HCT116 (cell line): ENCODE measurements around the gene RAB39B. TPM values are rescaled to one million over a fixed set of nuclear protein-coding genes. Genes with fewer than 3 reads are reported as not detected.

ENCODE experiments used
- ATAC-seq: fragments of 200-7000 bp; cut with Tn5 transposase; 2 replicates; pipeline ENCODE4 v1.9.1; 2020; ENCODE audit warnings: mild to moderate bottlenecking, moderate library complexity
- BruUV-seq: library from RNA; stranded (reverse); fragments of 400-500 nt; replicated peaks from 2 replicates; lab custom pipeline; 2021; lab: Mats Ljungman, UMichigan
- CTCF ChIA-PET: fragments of 300-600 bp; sonication (Branson Sonifier 250); formaldehyde crosslinking; loops from one replicate; lab custom pipeline; 2021; ENCODE audit warnings: antibody characterized with exemption; lab: Charles Lee
- POLR2A ChIA-PET: fragments of 300-600, 350-600 bp; sonication (Branson Sonifier 250); formaldehyde crosslinking; loops from one replicate; lab custom pipeline; 2021; ENCODE audit warnings: antibody characterized with exemption; lab: Charles Lee
- RAD21 ChIA-PET, 2 experiments: fragments of 300-600 bp; sonication (Branson Sonifier 250); formaldehyde crosslinking; loops; one replicate each; lab custom pipeline; 2023; ENCODE audit warnings: low total read pairs in 2 of 2; ENCODE audit not compliant: uncharacterized antibody in 2 of 2, unreplicated experiment in 2 of 2, low non-redundant PET in 1 of 2; lab: Charles Lee
- DNase-seq: peaks from one replicate; pipeline ENCODE4 v3.0.0-alpha.2; 2010; ENCODE audit warnings: low read depth, low spot score
- H2AFZ ChIP-seq: fragments of 200-600 bp; shearing (Covaris generic), sonication (generic); 2 replicates; pipeline ENCODE4 v1.6.1; 2017; ENCODE audit warnings: low read depth, mixed run types, mixed read lengths, antibody characterized with exemption, low read length; ENCODE audit not compliant: poor library complexity, severe bottlenecking
- H3K27ac ChIP-seq: 2 replicates; pipeline ENCODE4 v1.5.1; 2012; ENCODE audit warnings: low read depth, low read length
- H3K27me3 ChIP-seq: fragments of 200-600 bp; sonication (generic); 2 replicates; pipeline ENCODE4 v1.6.1; 2016; ENCODE audit warnings: mixed run types, low read length, mixed read lengths; ENCODE audit not compliant: insufficient read depth
- H3K36me3 ChIP-seq, 2 experiments: fragments of 200-500 bp in 1 of 2; fragments of 200-600 bp in 1 of 2; sonication (Bioruptor generic) in 1 of 2; sonication (generic) in 1 of 2; 2 replicates each; pipeline versions ENCODE4 v1.5.1 to v1.6.1; 2014 to 2016; ENCODE audit warnings: low read length in 2 of 2, inconsistent platforms in 1 of 2, mixed read lengths in 1 of 2, mixed run types in 1 of 2; ENCODE audit not compliant: insufficient read depth in 2 of 2, control insufficient read depth in 1 of 2
- H3K4me1 ChIP-seq, 2 experiments: fragments of 200-600 bp in 1 of 2; sonication (generic) in 1 of 2; 2 replicates each; pipeline versions ENCODE4 v1.5.1 to v1.6.1; 2012 to 2017; ENCODE audit warnings: low read length in 2 of 2, inconsistent platforms in 1 of 2, mild to moderate bottlenecking in 1 of 2, mixed read lengths in 1 of 2, mixed run types in 1 of 2, moderate library complexity in 1 of 2; ENCODE audit not compliant: insufficient read depth in 2 of 2, control insufficient read depth in 1 of 2
- H3K4me2 ChIP-seq: fragments of 200-600 bp; sonication (generic); 2 replicates; pipeline ENCODE4 v1.6.1; 2017; ENCODE audit warnings: mixed run types, low read length, mixed read lengths
- H3K4me3 ChIP-seq, 2 experiments: fragments of 200-600 bp in 1 of 2; sonication (generic) in 1 of 2; replicated peaks in 1 of 2; 2 replicates each; pipeline ENCODE4 v1.5.1; 2011 to 2016; ENCODE audit warnings: low read length in 2 of 2, control low read depth in 1 of 2, low read depth in 1 of 2, mild to moderate bottlenecking in 1 of 2, mixed read lengths in 1 of 2, mixed run types in 1 of 2
- H3K79me2 ChIP-seq: fragments of 200-600 bp; sonication (generic); 2 replicates; pipeline ENCODE4 v1.6.1; 2017; ENCODE audit warnings: mild to moderate bottlenecking, mixed run types, low read length, moderate library complexity, mixed read lengths; ENCODE audit not compliant: insufficient read depth
- H3K9ac ChIP-seq: fragments of 200-600 bp; sonication (generic); 2 replicates; pipeline ENCODE4 v1.6.1; 2016; ENCODE audit warnings: low read length, mixed read lengths
- H3K9me2 ChIP-seq: fragments of 200-600 bp; sonication (generic), shearing (Covaris generic); 2 replicates; pipeline ENCODE4 v1.6.1; 2017; ENCODE audit warnings: mixed run types, mild to moderate bottlenecking, moderate library complexity; ENCODE audit not compliant: insufficient read depth
- H3K9me3 ChIP-seq, 2 experiments: fragments of 200-500 bp in 1 of 2; fragments of 200-600 bp in 1 of 2; sonication (Bioruptor generic) in 1 of 2; sonication (generic) in 1 of 2; 2 replicates each; pipeline ENCODE4 v1.6.1; 2014 to 2017; ENCODE audit warnings: low read length in 2 of 2, mixed read lengths in 2 of 2, inconsistent platforms in 1 of 2, low read depth in 1 of 2, mild to moderate bottlenecking in 1 of 2, mixed run types in 1 of 2, moderate library complexity in 1 of 2; ENCODE audit not compliant: control insufficient read depth in 1 of 2, insufficient read depth in 1 of 2
- H4K20me1 ChIP-seq: fragments of 200-600 bp; sonication (generic), shearing (Covaris generic); 2 replicates; pipeline ENCODE4 v1.6.1; 2017; ENCODE audit warnings: mixed run types, mild to moderate bottlenecking, moderate library complexity; ENCODE audit not compliant: insufficient read depth
- CBX3 ChIP-seq: IDR thresholded peaks from 2 replicates; pipeline ENCODE4 v1.6.1; 2012; ENCODE audit warnings: low read depth
- CEBPB ChIP-seq: IDR thresholded peaks from 2 replicates; pipeline ENCODE4 v1.6.1; 2012; ENCODE audit warnings: low read depth
- CTCF ChIP-seq, 3 experiments: fragments of 200-600 bp in 1 of 3; sonication (generic) in 1 of 3; IDR thresholded peaks in 2 of 3; conservative IDR thresholded peaks in 1 of 3; 2 replicates each; pipeline ENCODE4 v1.5.1; 2012 to 2017; ENCODE audit warnings: low read depth in 2 of 3, low read length in 2 of 3, antibody characterized with exemption in 1 of 3, borderline replicate concordance in 1 of 3, control low read depth in 1 of 3, mild to moderate bottlenecking in 1 of 3, mixed read lengths in 1 of 3, mixed run types in 1 of 3, moderate library complexity in 1 of 3; ENCODE audit not compliant: insufficient read depth in 1 of 3
- EZH2phosphoT487 ChIP-seq: fragments of 200-600 bp; IDR thresholded peaks from 2 replicates; pipeline ENCODE4 v1.6.1; 2018; ENCODE audit warnings: antibody characterized with exemption, borderline replicate concordance
- FOSL1 ChIP-seq: IDR thresholded peaks from 2 replicates; pipeline ENCODE4 v1.6.1; 2012; ENCODE audit warnings: low read depth
- JUND ChIP-seq: IDR thresholded peaks from 2 replicates; pipeline ENCODE4 v1.6.1; 2012
- MAX ChIP-seq: IDR thresholded peaks from 2 replicates; pipeline ENCODE4 v1.6.1; 2012
- ZNF274 ChIP-seq: fragments of 200-500 bp; sonication (Bioruptor generic); IDR thresholded peaks from 2 replicates; pipeline ENCODE4 v1.6.1; 2014; ENCODE audit warnings: mild to moderate bottlenecking, low read depth, low read length, inconsistent platforms
- intact Hi-C: fragments of 100-400 bp; cut with micrococcal nuclease; formaldehyde crosslinking; loops from 2 replicates; pipeline ENCODE4 v1.10.0; 2022
- total RNA-seq: library from RNA; stranded (reverse); gene quantifications from one replicate; pipeline ENCODE4 v1.2.1, GENCODE V29; 2021; ENCODE audit not compliant: unreplicated experiment
- TF ChIP-seq, protein P1 (sequence below): IDR thresholded peaks from 2 replicates; pipeline ENCODE4 v1.6.1; 2012; ENCODE audit warnings: low read depth
- TF ChIP-seq, protein P2 (sequence below): IDR thresholded peaks from 2 replicates; pipeline ENCODE4 v1.6.1; 2011; ENCODE audit warnings: mild to moderate bottlenecking, low read length, moderate library complexity; ENCODE audit not compliant: insufficient replicate concordance; ENCODE audit errors: extremely low read depth

RAB39B gene
- total RNA-seq, 1 experiment from 2014 or later = 0.10 TPM

GRCh38 chrX:155263854-155264628 is at the start of gene RAB39B (continued):
- TF ChIP-seq EZH2phosphoT487 (no peak), CBX3 (no peak)

DNA sequence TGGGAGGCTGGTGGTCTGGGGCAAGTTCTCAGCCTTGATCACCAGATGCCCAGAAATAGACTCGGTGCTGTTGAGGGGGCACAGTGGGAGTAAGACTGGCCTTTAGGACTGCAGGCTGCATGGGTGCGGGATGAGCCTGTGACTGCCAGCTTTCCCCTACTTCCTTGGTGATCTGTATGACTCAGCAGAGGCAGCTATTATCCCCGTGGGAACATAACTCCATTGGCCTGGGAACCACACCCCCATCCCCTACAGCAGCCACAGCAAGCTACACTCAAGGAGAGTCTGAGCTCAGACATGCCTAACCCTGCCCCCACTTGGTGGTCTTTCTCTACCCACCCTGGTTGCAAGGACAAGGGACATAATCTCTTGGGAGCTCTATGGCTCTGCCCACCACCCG is 49.5 kb upstream of the RAB39B start:
- no peaks in the 10 kb centered on the region for H3K36me3 ChIP-seq
- intact Hi-C loops = no loop called here
- H3K4me3 ChIP-seq = no peak overlapping the region
- CTCF ChIA-PET = no interaction called here
- H3K9me2 ChIP-seq = no peaks in the 10 kb centered on the region
- H3K9ac ChIP-seq = no peak overlapping the region
- H2AFZ ChIP-seq = no peak overlapping the region
- no TSS peak for BruUV-seq
- POLR2A ChIA-PET = no interaction called here
- no peaks in the 10 kb centered on the region for H3K79me2 ChIP-seq
- RAD21 ChIA-PET = no interaction called here
- ATAC-seq = peak; percentile 63
- H4K20me1 ChIP-seq = no peaks in the 10 kb centered on the region
- peak overlapping the region; percentile 17 for H3K4me2 ChIP-seq
- peaks cover 0 to 10% of the 10 kb centered on the region in 2 experiments; a peak in 1 of 4 replicates for H3K4me1 ChIP-seq
- no peak for TF ChIP-seq FOSL1
- TF ChIP-seq, protein P1, sequence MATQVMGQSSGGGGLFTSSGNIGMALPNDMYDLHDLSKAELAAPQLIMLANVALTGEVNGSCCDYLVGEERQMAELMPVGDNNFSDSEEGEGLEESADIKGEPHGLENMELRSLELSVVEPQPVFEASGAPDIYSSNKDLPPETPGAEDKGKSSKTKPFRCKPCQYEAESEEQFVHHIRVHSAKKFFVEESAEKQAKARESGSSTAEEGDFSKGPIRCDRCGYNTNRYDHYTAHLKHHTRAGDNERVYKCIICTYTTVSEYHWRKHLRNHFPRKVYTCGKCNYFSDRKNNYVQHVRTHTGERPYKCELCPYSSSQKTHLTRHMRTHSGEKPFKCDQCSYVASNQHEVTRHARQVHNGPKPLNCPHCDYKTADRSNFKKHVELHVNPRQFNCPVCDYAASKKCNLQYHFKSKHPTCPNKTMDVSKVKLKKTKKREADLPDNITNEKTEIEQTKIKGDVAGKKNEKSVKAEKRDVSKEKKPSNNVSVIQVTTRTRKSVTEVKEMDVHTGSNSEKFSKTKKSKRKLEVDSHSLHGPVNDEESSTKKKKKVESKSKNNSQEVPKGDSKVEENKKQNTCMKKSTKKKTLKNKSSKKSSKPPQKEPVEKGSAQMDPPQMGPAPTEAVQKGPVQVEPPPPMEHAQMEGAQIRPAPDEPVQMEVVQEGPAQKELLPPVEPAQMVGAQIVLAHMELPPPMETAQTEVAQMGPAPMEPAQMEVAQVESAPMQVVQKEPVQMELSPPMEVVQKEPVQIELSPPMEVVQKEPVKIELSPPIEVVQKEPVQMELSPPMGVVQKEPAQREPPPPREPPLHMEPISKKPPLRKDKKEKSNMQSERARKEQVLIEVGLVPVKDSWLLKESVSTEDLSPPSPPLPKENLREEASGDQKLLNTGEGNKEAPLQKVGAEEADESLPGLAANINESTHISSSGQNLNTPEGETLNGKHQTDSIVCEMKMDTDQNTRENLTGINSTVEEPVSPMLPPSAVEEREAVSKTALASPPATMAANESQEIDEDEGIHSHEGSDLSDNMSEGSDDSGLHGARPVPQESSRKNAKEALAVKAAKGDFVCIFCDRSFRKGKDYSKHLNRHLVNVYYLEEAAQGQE = no peak
- no peak for TF ChIP-seq CEBPB
- TF ChIP-seq CTCF (IDR thresholded peaks at IDR 0.05 in 2 of 3, conservative IDR thresholded peaks at IDR 0.05 in 1 of 3; ENCODE audit: borderline replicate concordance in 1 of 3, insufficient read depth in 1 of 3, low read depth in 2 of 3, low read length in 2 of 3) = no peak
- TF ChIP-seq MAX = no peak
- no peak for TF ChIP-seq JUND
- no peak for TF ChIP-seq ZNF274
- no peak for TF ChIP-seq CBX3
- TF ChIP-seq, protein P2, sequence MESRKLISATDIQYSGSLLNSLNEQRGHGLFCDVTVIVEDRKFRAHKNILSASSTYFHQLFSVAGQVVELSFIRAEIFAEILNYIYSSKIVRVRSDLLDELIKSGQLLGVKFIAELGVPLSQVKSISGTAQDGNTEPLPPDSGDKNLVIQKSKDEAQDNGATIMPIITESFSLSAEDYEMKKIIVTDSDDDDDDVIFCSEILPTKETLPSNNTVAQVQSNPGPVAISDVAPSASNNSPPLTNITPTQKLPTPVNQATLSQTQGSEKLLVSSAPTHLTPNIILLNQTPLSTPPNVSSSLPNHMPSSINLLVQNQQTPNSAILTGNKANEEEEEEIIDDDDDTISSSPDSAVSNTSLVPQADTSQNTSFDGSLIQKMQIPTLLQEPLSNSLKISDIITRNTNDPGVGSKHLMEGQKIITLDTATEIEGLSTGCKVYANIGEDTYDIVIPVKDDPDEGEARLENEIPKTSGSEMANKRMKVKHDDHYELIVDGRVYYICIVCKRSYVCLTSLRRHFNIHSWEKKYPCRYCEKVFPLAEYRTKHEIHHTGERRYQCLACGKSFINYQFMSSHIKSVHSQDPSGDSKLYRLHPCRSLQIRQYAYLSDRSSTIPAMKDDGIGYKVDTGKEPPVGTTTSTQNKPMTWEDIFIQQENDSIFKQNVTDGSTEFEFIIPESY = no peak
- TF ChIP-seq EZH2phosphoT487 = no peak
- no peak overlapping the region for H3K27ac ChIP-seq
- DNase-seq = peak; percentile 2
- no peaks in the 10 kb centered on the region for H3K27me3 ChIP-seq
- H3K9me3 ChIP-seq = no peaks in the 10 kb centered on the region
